ENCODE data around the gene MACF1.
A peak's percentile ranks its signal among the peaks of the same experiment; 100 is the strongest.

Gene MACF1

DNA sequence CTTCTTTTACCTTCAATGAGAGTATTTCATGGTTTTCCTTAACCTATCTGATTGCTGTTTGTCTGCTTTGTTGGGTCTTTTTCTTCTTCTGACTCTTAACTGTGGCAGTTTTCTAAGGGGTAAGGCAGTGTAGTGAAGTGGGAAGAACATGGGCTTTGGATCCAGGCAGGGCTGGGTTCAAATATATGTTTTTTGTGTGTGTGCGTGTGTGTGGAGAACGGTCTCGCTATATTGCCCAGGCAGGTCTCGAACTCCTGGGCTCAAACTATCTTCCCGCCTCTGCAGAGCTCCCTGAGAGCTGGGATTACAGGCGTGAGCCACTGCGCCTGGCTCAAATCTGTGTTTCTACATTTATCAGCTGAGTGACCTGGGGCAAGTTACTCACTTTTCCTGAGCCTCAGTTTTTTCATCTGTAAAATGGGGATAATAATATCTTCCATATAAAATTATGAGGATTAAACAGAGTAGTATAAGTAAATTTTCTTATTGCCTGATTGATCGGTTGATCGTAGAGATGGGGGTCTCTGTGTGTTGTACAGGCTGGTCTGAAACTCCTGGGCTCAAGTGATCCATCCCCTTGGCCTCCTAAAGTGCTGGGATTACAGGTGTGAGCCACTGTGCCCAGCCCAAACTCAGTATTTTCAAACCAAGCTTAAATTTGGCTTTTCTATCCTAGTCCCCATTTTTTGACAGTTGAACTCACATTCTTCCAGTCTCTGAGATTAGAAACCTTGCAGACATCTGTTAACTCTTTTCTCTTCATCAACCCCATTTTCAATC, 36.0 kb upstream of the MACF1 start:
- peaks cover 36% of the 10 kb centered on the region for H3K4me1 ChIP-seq (ENCODE audit: control insufficient read depth, insufficient read depth, low read length)
- no peak overlapping the region for H3K9ac ChIP-seq (ENCODE audit: low read length)
- H3K4me3 ChIP-seq (ENCODE audit: low read length), result no peak overlapping the region
- H3K36me3 ChIP-seq (ENCODE audit: control insufficient read depth, insufficient read depth, low read length), result no peaks in the 10 kb centered on the region
- no peaks in the 10 kb centered on the region for H3K27me3 ChIP-seq (ENCODE audit: control insufficient read depth, insufficient read depth, low read length)
- no peak overlapping the region for H3K27ac ChIP-seq (ENCODE audit: low read depth, low read length)

GRCh38 chr1:39170731-39171667, 33.5 kb upstream of the MACF1 start:
- H3K36me3 ChIP-seq (ENCODE audit: control insufficient read depth, insufficient read depth, low read length), result no peaks in the 10 kb centered on the region
- H3K27me3 ChIP-seq (ENCODE audit: control insufficient read depth, insufficient read depth, low read length), result no peaks in the 10 kb centered on the region
- peak overlapping the region; percentile 10 for H3K27ac ChIP-seq (ENCODE audit: low read depth, low read length)
- no peak overlapping the region for H3K4me3 ChIP-seq (ENCODE audit: low read length)
- H3K9ac ChIP-seq (ENCODE audit: low read length), result no peak overlapping the region
- H3K4me1 ChIP-seq (ENCODE audit: control insufficient read depth, insufficient read depth, low read length), result peaks cover 42% of the 10 kb centered on the region

- Histone ChIP-seq H3K4me1 (ENCODE audit: control insufficient read depth, insufficient read depth, low read length) (peaks cover 49% of the 10 kb centered on the region), H3K27ac (ENCODE audit: low read depth, low read length) (peak overlapping the region; percentile 88), H3K9ac (ENCODE audit: low read length) (no peak overlapping the region), H3K27me3 (ENCODE audit: control insufficient read depth, insufficient read depth, low read length) (no peaks in the 10 kb centered on the region), H3K4me3 (ENCODE audit: low read length) (no peak overlapping the region), H3K36me3 (ENCODE audit: control insufficient read depth, insufficient read depth, low read length) (no peaks in the 10 kb centered on the region)
Measured at GRCh38 chr1:39173119-39173994, 31.1 kb upstream of the MACF1 start.

- Histone ChIP-seq H3K27me3 (ENCODE audit: control insufficient read depth, insufficient read depth, low read length) (no peaks in the 10 kb centered on the region), H3K36me3 (ENCODE audit: control insufficient read depth, insufficient read depth, low read length) (no peaks in the 10 kb centered on the region), H3K4me1 (ENCODE audit: control insufficient read depth, insufficient read depth, low read length) (peaks cover 55% of the 10 kb centered on the region), H3K27ac (ENCODE audit: low read depth, low read length) (peak overlapping the region; percentile 88), H3K4me3 (ENCODE audit: low read length) (no peak overlapping the region), H3K9ac (ENCODE audit: low read length) (no peak overlapping the region)
Measured at GRCh38 chr1:39173995-39174380, 30.5 kb upstream of the MACF1 start.

- peak overlapping the region; percentile 88 for H3K27ac ChIP-seq (ENCODE audit: low read depth, low read length)
Measured at GRCh38 chr1:39174390-39175081, 30.0 kb upstream of the MACF1 start.

GRCh38 chr1:39177706-39178105, 26.8 kb upstream of the MACF1 start:
- Histone ChIP-seq H3K36me3 (ENCODE audit: control insufficient read depth, insufficient read depth, low read length) (no peaks in the 10 kb centered on the region), H3K27ac (ENCODE audit: low read depth, low read length) (no peak overlapping the region), H3K27me3 (ENCODE audit: control insufficient read depth, insufficient read depth, low read length) (no peaks in the 10 kb centered on the region), H3K4me3 (ENCODE audit: low read length) (no peak overlapping the region), H3K4me1 (ENCODE audit: control insufficient read depth, insufficient read depth, low read length) (peaks cover 42% of the 10 kb centered on the region), H3K9ac (ENCODE audit: low read length) (no peak overlapping the region)

More at GRCh38 chr1:39174390-39175081, 30.0 kb upstream of the MACF1 start:
- H3K4me1 ChIP-seq (ENCODE audit: control insufficient read depth, insufficient read depth, low read length), result peaks cover 59% of the 10 kb centered on the region
- H3K36me3 ChIP-seq (ENCODE audit: control insufficient read depth, insufficient read depth, low read length), result no peaks in the 10 kb centered on the region
- H3K4me3 ChIP-seq (ENCODE audit: low read length), result no peak overlapping the region
- H3K27me3 ChIP-seq (ENCODE audit: control insufficient read depth, insufficient read depth, low read length), result no peaks in the 10 kb centered on the region
- no peak overlapping the region for H3K9ac ChIP-seq (ENCODE audit: low read length)

DNA sequence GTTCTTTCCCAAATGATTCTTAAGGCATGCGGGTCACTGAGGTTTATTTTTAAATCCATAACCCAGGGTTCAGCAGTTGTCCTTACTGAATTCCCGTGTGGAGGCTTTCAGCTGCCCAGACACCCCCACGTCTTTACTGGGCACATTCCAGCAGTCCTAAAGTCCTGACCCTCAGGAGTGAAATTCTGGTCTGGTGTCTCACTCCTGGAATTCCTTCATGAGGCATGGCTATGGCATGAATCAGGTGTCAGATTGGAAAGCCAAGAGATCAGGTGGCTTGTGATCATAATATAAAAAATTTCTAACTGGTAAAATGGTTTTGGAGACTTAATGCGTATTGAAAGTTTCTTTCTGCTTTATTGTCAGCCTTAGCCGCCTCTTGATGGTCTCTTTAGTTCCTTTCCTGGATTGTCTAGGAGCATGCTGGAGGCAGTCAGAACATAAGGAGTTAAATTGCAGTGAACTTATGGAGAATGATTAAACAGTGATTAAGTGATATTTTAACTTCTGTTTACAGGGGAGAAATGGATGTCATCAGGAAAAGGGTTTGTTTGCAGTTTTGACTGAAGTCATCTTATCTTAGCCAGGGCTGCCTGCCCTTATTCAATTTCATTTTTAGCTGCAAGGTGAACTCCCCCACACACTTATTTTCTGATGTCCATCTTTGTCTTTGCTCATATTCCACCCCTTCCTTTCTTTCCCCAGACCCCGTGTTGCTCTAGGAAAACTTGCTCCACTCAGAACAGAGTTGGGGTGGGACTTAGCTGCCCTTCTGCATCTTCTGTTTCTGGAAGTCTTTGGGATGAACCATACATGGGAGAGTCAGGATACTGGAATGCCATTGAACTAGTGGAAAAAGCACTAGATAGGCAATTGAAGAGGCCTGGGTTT, 25.7 kb upstream of the MACF1 start:
- H3K27ac ChIP-seq (ENCODE audit: low read depth, low read length), result peak overlapping the region; percentile 62
- no peak overlapping the region for H3K4me3 ChIP-seq (ENCODE audit: low read length)
- no peaks in the 10 kb centered on the region for H3K36me3 ChIP-seq (ENCODE audit: control insufficient read depth, insufficient read depth, low read length)
- H3K27me3 ChIP-seq (ENCODE audit: control insufficient read depth, insufficient read depth, low read length), result no peaks in the 10 kb centered on the region
- H3K9ac ChIP-seq (ENCODE audit: low read length), result no peak overlapping the region
- peaks cover 33% of the 10 kb centered on the region for H3K4me1 ChIP-seq (ENCODE audit: control insufficient read depth, insufficient read depth, low read length)

GRCh38 chr1:39181311-39181710, 23.2 kb upstream of the MACF1 start:
- no peaks in the 10 kb centered on the region for H3K36me3 ChIP-seq (ENCODE audit: control insufficient read depth, insufficient read depth, low read length)
- no peak overlapping the region for H3K27ac ChIP-seq (ENCODE audit: low read depth, low read length)
- no peaks in the 10 kb centered on the region for H3K27me3 ChIP-seq (ENCODE audit: control insufficient read depth, insufficient read depth, low read length)
- peaks cover 24% of the 10 kb centered on the region for H3K4me1 ChIP-seq (ENCODE audit: control insufficient read depth, insufficient read depth, low read length)
- H3K9ac ChIP-seq (ENCODE audit: low read length), result no peak overlapping the region
- no peak overlapping the region for H3K4me3 ChIP-seq (ENCODE audit: low read length)

DNA sequence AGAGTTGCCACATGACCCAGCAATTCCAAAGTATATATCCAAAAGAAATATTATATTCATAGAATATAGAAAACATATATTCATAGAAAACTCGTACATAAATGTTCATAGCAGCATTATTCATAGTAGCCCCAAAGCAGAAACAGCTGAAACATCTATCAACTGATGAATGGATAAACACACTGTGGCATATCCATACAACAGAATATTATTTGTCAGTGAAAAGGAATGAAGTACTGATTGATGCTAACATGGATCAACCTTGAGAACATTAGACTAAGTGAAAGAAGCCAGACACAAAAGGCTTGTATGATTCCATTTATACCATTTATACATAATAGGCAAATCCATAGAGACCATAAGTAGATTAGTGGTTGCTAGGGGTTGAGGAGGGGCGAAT, 21.7 kb upstream of the MACF1 start:
- Histone ChIP-seq H3K4me1 (ENCODE audit: control insufficient read depth, insufficient read depth, low read length) (peaks cover 22% of the 10 kb centered on the region), H3K27me3 (ENCODE audit: control insufficient read depth, insufficient read depth, low read length) (no peaks in the 10 kb centered on the region), H3K27ac (ENCODE audit: low read depth, low read length) (no peak overlapping the region), H3K4me3 (ENCODE audit: low read length) (no peak overlapping the region), H3K9ac (ENCODE audit: low read length) (no peak overlapping the region), H3K36me3 (ENCODE audit: control insufficient read depth, insufficient read depth, low read length) (no peaks in the 10 kb centered on the region)

DNA sequence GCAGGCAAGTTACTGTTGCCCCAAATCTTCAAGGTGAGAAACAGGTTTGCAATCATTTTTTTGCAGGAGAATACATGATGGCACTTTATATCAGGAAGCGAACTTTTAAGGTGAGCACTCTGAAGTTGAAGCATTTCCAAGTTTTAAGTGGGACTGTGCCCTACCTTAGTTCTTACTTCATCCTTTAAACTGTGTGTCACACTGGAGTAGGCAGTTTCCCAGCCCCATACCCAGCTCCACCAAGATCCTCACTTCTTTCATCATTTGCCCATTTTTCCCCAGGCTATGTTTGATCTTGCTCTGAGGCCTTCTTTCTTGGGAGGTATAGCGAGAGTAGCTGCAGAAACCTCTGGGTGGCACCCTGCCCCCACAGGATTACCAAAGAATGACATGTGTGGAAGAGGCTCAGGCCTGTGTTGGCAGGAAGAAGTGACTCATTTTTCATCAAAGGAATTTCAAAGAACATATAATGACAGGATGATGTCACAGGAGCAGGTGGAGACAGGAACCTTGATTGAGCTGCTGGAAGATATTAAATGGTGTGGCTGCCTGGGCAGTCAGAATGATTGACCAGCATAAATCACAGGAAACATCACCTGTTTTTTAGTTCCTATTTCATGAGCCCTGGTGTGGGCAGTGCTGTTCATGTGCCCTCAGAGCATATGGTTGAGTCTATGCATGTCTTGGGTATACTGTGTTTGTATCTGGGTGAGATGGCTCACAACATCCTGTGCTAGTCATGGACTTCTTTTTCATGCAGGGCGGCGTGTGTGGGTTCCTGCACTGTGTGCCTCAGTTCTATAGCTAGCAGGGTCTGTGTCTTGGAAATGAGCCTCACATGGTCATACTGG, 20.8 kb upstream of the MACF1 start:
- no peak overlapping the region for H3K4me3 ChIP-seq (ENCODE audit: low read length)
- H3K36me3 ChIP-seq (ENCODE audit: control insufficient read depth, insufficient read depth, low read length), result no peaks in the 10 kb centered on the region
- H3K4me1 ChIP-seq (ENCODE audit: control insufficient read depth, insufficient read depth, low read length), result peaks cover 13% of the 10 kb centered on the region
- H3K9ac ChIP-seq (ENCODE audit: low read length), result no peak overlapping the region
- no peaks in the 10 kb centered on the region for H3K27me3 ChIP-seq (ENCODE audit: control insufficient read depth, insufficient read depth, low read length)
- H3K27ac ChIP-seq (ENCODE audit: low read depth, low read length), result peak overlapping the region; percentile 21

Data from rectal smooth muscle tissue (tissue), 1 donor.